Esophagus squamous epithelium (tissue), 4 donors: ENCODE measurements around the gene SCNN1B.

ENCODE experiments used
- POLR2A ChIP-seq, 4 donors: fragments of 450-650 bp; IDR thresholded peaks; one replicate each; pipeline ENCODE4 v1.6.1; 2017; ENCODE audit warnings: antibody characterized with exemption in 4 of 4, mild to moderate bottlenecking in 4 of 4, moderate library complexity in 3 of 4
- TF ChIP-seq, protein P1 (sequence below), 6 experiments: fragments of 450-650 bp in 4 of 6; fragments of 200-600 bp in 2 of 6; sonication (generic) in 2 of 6; IDR thresholded peaks; one replicate each; pipeline ENCODE4 v1.5.1; 2016 to 2019; ENCODE audit warnings: antibody characterized with exemption in 6 of 6, mild to moderate bottlenecking in 4 of 6, moderate library complexity in 4 of 6

DNA sequence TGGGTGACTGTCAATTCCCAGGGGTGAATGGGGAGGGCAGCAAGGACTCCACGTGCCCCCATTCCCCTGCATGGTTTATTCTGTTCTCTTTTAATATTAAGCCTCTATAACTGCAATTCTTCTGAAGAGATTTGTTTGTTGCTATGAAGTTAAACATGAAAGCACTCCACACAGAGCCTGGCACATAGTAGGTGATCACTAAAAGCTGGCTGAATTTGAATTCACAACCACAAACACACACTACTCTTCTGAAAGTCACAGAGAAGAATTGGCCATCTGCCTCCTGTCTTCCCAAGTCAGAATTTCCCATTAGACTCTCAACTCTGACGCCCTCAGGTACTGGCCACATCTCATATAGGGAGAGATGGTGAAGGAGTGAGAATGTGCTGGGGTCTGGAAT lies 95.4 kb downstream of the SCNN1B start:
- TF ChIP-seq, protein P1, sequence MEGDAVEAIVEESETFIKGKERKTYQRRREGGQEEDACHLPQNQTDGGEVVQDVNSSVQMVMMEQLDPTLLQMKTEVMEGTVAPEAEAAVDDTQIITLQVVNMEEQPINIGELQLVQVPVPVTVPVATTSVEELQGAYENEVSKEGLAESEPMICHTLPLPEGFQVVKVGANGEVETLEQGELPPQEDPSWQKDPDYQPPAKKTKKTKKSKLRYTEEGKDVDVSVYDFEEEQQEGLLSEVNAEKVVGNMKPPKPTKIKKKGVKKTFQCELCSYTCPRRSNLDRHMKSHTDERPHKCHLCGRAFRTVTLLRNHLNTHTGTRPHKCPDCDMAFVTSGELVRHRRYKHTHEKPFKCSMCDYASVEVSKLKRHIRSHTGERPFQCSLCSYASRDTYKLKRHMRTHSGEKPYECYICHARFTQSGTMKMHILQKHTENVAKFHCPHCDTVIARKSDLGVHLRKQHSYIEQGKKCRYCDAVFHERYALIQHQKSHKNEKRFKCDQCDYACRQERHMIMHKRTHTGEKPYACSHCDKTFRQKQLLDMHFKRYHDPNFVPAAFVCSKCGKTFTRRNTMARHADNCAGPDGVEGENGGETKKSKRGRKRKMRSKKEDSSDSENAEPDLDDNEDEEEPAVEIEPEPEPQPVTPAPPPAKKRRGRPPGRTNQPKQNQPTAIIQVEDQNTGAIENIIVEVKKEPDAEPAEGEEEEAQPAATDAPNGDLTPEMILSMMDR (IDR thresholded peaks at IDR 0.05) = no peak
- no peak for TF ChIP-seq POLR2A (IDR thresholded peaks at IDR 0.05)
